ENCODE measurements around the gene CAVIN3.

Gene CAVIN3

GRCh38 chr11:6320411-6321155 is at the start of gene CAVIN3:
CAVIN3 (minus strand) TSS chr11:6320501; CDS start chr11:6320476, 25 bp downstream.
- Histone ChIP-seq H2AFZ (ENCODE audit: low read depth, low read length) (no peak within 1 kb of the TSS), H3K36me3 (ENCODE audit: insufficient read depth, low read length) (no peaks in the 10 kb centered on the region), H3K4me3 (ENCODE audit: low read length) (no peak within 1 kb of the TSS), H3K27me3 (ENCODE audit: insufficient read depth, low read length) (peaks cover 4% of the 10 kb centered on the region), H3K9me3 (ENCODE audit: low read length) (no peaks in the 10 kb centered on the region), H3K4me1 (ENCODE audit: insufficient read depth, low read length) (no peaks in the 10 kb centered on the region)

GRCh38 chr11:6365659-6366058 is 45.4 kb upstream of the CAVIN3 start:
- Histone ChIP-seq H3K9me3 (ENCODE audit: low read length) (no peaks in the 10 kb centered on the region), H3K4me3 (ENCODE audit: low read length) (no peak overlapping the region), H3K36me3 (ENCODE audit: insufficient read depth, low read length) (no peaks in the 10 kb centered on the region), H3K27me3 (ENCODE audit: insufficient read depth, low read length) (peaks cover 5% of the 10 kb centered on the region), H3K4me1 (ENCODE audit: insufficient read depth, low read length) (no peaks in the 10 kb centered on the region), H2AFZ (ENCODE audit: low read depth, low read length) (no peak overlapping the region)

GRCh38 chr11:6362873-6363678 is 42.8 kb upstream of the CAVIN3 start:
- Histone ChIP-seq H3K4me1 (ENCODE audit: insufficient read depth, low read length) (no peaks in the 10 kb centered on the region), H3K36me3 (ENCODE audit: insufficient read depth, low read length) (no peaks in the 10 kb centered on the region), H2AFZ (ENCODE audit: low read depth, low read length) (no peak overlapping the region), H3K4me3 (ENCODE audit: low read length) (no peak overlapping the region), H3K9me3 (ENCODE audit: low read length) (no peaks in the 10 kb centered on the region), H3K27me3 (ENCODE audit: insufficient read depth, low read length) (peaks cover 7% of the 10 kb centered on the region)

- peaks cover 9% of the 10 kb centered on the region for H3K27me3 ChIP-seq (ENCODE audit: insufficient read depth, low read length)
- no peaks in the 10 kb centered on the region for H3K36me3 ChIP-seq (ENCODE audit: insufficient read depth, low read length)
- H3K9me3 ChIP-seq (ENCODE audit: low read length): no peaks in the 10 kb centered on the region
- H3K4me3 ChIP-seq (ENCODE audit: low read length): no peak overlapping the region
- H2AFZ ChIP-seq (ENCODE audit: low read depth, low read length): no peak overlapping the region
- H3K4me1 ChIP-seq (ENCODE audit: insufficient read depth, low read length): peaks cover 2% of the 10 kb centered on the region
These were observed 42.0 kb upstream of the CAVIN3 start for GRCh38 chr11:6362185-6362872.

GRCh38 chr11:6360183-6360582 is 39.9 kb upstream of the CAVIN3 start:
- Histone ChIP-seq H3K4me1 (ENCODE audit: insufficient read depth, low read length) (peaks cover 6% of the 10 kb centered on the region), H3K9me3 (ENCODE audit: low read length) (no peaks in the 10 kb centered on the region), H2AFZ (ENCODE audit: low read depth, low read length) (no peak overlapping the region), H3K4me3 (ENCODE audit: low read length) (no peak overlapping the region), H3K36me3 (ENCODE audit: insufficient read depth, low read length) (no peaks in the 10 kb centered on the region), H3K27me3 (ENCODE audit: insufficient read depth, low read length) (peaks cover 4% of the 10 kb centered on the region)

- peaks cover 6% of the 10 kb centered on the region for H3K4me1 ChIP-seq (ENCODE audit: insufficient read depth, low read length)
- no peak overlapping the region for H2AFZ ChIP-seq (ENCODE audit: low read depth, low read length)
- no peaks in the 10 kb centered on the region for H3K36me3 ChIP-seq (ENCODE audit: insufficient read depth, low read length)
- peaks cover 4% of the 10 kb centered on the region for H3K27me3 ChIP-seq (ENCODE audit: insufficient read depth, low read length)
- H3K9me3 ChIP-seq (ENCODE audit: low read length): no peaks in the 10 kb centered on the region
- no peak overlapping the region for H3K4me3 ChIP-seq (ENCODE audit: low read length)
These were observed 36.9 kb upstream of the CAVIN3 start for GRCh38 chr11:6357222-6357621.

- H3K4me3 ChIP-seq (ENCODE audit: low read length): no peak overlapping the region
- peaks cover 6% of the 10 kb centered on the region for H3K4me1 ChIP-seq (ENCODE audit: insufficient read depth, low read length)
- H2AFZ ChIP-seq (ENCODE audit: low read depth, low read length): no peak overlapping the region
- H3K27me3 ChIP-seq (ENCODE audit: insufficient read depth, low read length): peaks cover 10% of the 10 kb centered on the region
- H3K9me3 ChIP-seq (ENCODE audit: low read length): no peaks in the 10 kb centered on the region
- no peaks in the 10 kb centered on the region for H3K36me3 ChIP-seq (ENCODE audit: insufficient read depth, low read length)
These were observed 36.3 kb upstream of the CAVIN3 start for GRCh38 chr11:6356503-6357055.

GRCh38 chr11:6354651-6355485 is 34.6 kb upstream of the CAVIN3 start:
- peaks cover 6% of the 10 kb centered on the region for H3K4me1 ChIP-seq (ENCODE audit: insufficient read depth, low read length)
- H3K9me3 ChIP-seq (ENCODE audit: low read length): no peaks in the 10 kb centered on the region
- no peak overlapping the region for H3K4me3 ChIP-seq (ENCODE audit: low read length)
- H3K27me3 ChIP-seq (ENCODE audit: insufficient read depth, low read length): peaks cover 10% of the 10 kb centered on the region
- H2AFZ ChIP-seq (ENCODE audit: low read depth, low read length): no peak overlapping the region
- no peaks in the 10 kb centered on the region for H3K36me3 ChIP-seq (ENCODE audit: insufficient read depth, low read length)

GRCh38 chr11:6353367-6353987 is 33.2 kb upstream of the CAVIN3 start:
- Histone ChIP-seq H3K4me1 (ENCODE audit: insufficient read depth, low read length) (peaks cover 6% of the 10 kb centered on the region), H2AFZ (ENCODE audit: low read depth, low read length) (no peak overlapping the region), H3K9me3 (ENCODE audit: low read length) (no peaks in the 10 kb centered on the region), H3K36me3 (ENCODE audit: insufficient read depth, low read length) (no peaks in the 10 kb centered on the region), H3K4me3 (ENCODE audit: low read length) (no peak overlapping the region), H3K27me3 (ENCODE audit: insufficient read depth, low read length) (peaks cover 10% of the 10 kb centered on the region)

- no peaks in the 10 kb centered on the region for H3K36me3 ChIP-seq (ENCODE audit: insufficient read depth, low read length)
- no peak overlapping the region for H3K4me3 ChIP-seq (ENCODE audit: low read length)
- H2AFZ ChIP-seq (ENCODE audit: low read depth, low read length): no peak overlapping the region
- H3K4me1 ChIP-seq (ENCODE audit: insufficient read depth, low read length): no peaks in the 10 kb centered on the region
- H3K9me3 ChIP-seq (ENCODE audit: low read length): no peaks in the 10 kb centered on the region
- peaks cover 6% of the 10 kb centered on the region for H3K27me3 ChIP-seq (ENCODE audit: insufficient read depth, low read length)
These were observed 31.6 kb upstream of the CAVIN3 start for GRCh38 chr11:6351782-6352382.

GRCh38 chr11:6350486-6350885 is 30.2 kb upstream of the CAVIN3 start:
- H2AFZ ChIP-seq (ENCODE audit: low read depth, low read length): no peak overlapping the region
- no peak overlapping the region for H3K4me3 ChIP-seq (ENCODE audit: low read length)
- H3K36me3 ChIP-seq (ENCODE audit: insufficient read depth, low read length): no peaks in the 10 kb centered on the region
- peaks cover 6% of the 10 kb centered on the region for H3K27me3 ChIP-seq (ENCODE audit: insufficient read depth, low read length)
- no peaks in the 10 kb centered on the region for H3K4me1 ChIP-seq (ENCODE audit: insufficient read depth, low read length)
- H3K9me3 ChIP-seq (ENCODE audit: low read length): no peaks in the 10 kb centered on the region

GRCh38 chr11:6350043-6350442 is 29.7 kb upstream of the CAVIN3 start:
- H3K4me1 ChIP-seq (ENCODE audit: insufficient read depth, low read length): no peaks in the 10 kb centered on the region
- H3K27me3 ChIP-seq (ENCODE audit: insufficient read depth, low read length): peaks cover 6% of the 10 kb centered on the region

More at GRCh38 chr11:6350043-6350442, 29.7 kb upstream of the CAVIN3 start:
- Histone ChIP-seq H3K4me3 (ENCODE audit: low read length) (no peak overlapping the region), H3K9me3 (ENCODE audit: low read length) (no peaks in the 10 kb centered on the region), H2AFZ (ENCODE audit: low read depth, low read length) (no peak overlapping the region), H3K36me3 (ENCODE audit: insufficient read depth, low read length) (no peaks in the 10 kb centered on the region)
